ENCODE measurements around the gene NEK8.
"Not testable (repeated sequence)": the region's sequence is repeated elsewhere in the genome, so short reads cannot be mapped to it uniquely, and the experiment has no call there.

Gene NEK8

GRCh38 chr17:28726226-28726626, 2.4 kb upstream of the NEK8 start, which contains the start of gene TLCD1:
TSS of gene TLCD1 (minus strand) at chr17:28726233. CDS start at chr17:28726097, 136 bp downstream.
- DNase-seq: peak; percentile 50

- DNase-seq: peak; percentile 92
These were observed 1.7 kb upstream of the NEK8 start for GRCh38 chr17:28726627-28727491.

- DNase-seq: no peak
These were observed 1.4 kb downstream of the NEK8 start for GRCh38 chr17:28729950-28730330.

- no peak for DNase-seq
These were observed 4.8 kb downstream of the NEK8 start for GRCh38 chr17:28733346-28733745.

DNA sequence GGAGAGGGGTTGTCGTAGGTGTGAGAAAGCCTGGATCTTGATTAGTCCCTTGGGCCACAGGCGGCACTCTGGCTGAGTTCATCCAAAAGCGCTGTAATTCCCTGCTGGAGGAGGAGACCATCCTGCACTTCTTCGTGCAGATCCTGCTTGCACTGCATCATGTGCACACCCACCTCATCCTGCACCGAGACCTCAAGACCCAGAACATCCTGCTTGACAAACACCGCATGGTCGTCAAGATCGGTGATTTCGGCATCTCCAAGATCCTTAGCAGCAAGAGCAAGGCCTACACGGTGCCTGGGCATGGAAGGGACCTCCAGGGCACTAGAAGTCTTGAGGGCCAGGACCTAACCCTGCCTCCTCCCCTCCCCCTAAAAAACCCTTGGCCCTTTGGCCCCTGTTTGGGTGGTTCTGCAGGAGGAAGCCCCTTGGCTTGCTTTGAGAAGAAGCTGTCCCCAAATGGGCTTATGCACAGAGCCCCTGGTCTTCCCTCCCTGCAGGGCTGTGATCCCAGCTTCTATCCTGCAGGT, 6.2 kb downstream of the NEK8 start:
- no peak for DNase-seq

- no peak for DNase-seq
These were observed 6.7 kb downstream of the NEK8 start for GRCh38 chr17:28735242-28735722.

- not testable (repeated sequence) for DNase-seq
These were observed 7.6 kb downstream of the NEK8 start for GRCh38 chr17:28735913-28736769.

DNA sequence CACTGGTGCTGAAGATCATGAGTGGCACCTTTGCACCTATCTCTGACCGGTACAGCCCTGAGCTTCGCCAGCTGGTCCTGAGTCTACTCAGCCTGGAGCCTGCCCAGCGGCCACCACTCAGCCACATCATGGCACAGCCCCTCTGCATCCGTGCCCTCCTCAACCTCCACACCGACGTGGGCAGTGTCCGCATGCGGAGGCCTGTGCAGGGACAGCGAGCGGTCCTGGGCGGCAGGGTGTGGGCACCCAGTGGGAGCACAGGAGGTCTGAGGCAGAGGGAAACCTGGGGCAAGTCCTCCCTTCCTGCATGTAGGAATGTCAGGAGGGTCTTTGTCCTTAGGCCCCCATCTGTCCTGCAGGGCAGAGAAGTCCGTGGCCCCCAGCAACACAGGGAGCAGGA, 8.7 kb downstream of the NEK8 start:
- DNase-seq: no peak

DNA sequence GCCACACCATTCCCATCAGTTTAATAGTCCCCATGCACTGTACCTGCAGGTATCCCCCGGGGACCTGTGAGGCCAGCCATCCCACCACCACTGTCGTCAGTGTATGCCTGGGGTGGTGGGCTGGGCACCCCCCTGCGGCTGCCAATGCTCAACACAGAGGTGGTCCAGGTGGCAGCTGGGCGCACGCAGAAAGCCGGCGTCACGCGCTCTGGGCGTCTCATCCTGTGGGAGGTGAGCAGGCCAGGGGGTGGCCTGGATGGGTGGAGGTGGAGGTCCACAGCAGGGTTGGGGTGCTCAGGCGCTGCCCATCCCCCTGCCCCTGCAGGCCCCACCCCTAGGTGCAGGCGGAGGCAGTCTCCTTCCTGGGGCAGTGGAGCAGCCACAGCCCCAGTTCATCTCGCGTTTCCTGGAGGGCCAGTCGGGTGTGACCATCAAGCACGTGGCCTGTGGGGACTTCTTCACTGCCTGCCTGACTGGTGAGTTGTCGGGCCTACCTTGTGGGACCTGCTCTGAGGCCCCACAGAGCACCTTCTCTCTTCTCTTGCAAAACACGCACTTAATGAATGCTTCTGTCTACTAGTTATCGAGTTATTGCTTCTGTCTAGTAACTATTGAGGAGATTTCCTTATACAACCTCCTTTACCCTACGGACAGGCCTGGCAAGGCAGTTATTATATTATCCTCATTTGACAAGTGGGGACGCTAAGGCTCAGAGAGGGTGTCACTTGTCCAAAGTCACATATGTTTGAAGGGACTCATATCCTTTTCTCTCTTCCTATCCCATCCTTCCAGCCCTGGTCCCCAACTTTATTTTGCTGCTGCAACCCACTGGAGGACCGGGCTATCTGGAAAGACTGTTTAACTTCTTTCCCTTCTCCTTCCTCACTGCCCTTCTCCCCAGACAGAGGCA, 9.4 kb downstream of the NEK8 start:
- DNase-seq: no peak

DNA sequence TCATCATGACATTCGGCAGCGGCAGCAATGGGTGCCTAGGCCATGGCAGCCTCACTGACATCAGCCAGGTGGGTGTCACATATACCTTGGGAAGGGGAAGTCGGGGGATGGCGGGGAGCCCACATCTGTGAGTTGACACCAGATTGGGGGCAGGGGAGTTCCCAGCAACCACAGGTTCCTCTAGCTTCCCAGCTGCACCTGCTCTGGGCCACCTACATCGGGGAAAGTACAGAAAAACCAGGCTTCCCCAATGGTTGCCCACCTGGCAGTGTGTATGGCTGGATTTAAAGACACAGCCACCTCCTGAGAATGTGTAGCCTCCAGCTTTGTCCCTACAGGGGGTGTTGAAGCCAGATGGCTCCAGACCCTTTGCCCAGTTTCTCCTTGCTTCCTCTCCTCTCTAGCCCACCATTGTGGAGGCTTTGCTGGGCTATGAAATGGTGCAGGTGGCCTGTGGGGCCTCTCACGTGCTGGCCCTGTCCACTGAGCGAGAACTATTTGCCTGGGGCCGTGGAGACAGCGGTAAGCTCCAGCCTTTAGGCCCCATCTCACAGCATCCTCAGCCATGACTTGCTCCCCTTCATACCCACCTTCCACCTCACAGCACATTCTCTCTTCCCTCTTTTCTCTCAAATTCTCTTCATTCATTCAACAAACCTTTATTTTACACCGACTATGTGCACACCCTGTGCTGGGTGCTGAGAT, 10.2 kb downstream of the NEK8 start:
- DNase-seq: no peak

- DNase-seq: no peak
These were observed 12.1 kb downstream of the NEK8 start for GRCh38 chr17:28740406-28741357.

GRCh38 chr17:28741358-28742349, 13.1 kb downstream of the NEK8 start:
- no peak for DNase-seq

GRCh38 chr17:28743243-28744103, 14.9 kb downstream of the NEK8 start, which contains the start of gene TRAF4:
TSS of gene TRAF4 (plus strand) at chr17:28744011. CDS start at chr17:28744113, 102 bp downstream.
- DNase-seq: peak; percentile 82

DNA sequence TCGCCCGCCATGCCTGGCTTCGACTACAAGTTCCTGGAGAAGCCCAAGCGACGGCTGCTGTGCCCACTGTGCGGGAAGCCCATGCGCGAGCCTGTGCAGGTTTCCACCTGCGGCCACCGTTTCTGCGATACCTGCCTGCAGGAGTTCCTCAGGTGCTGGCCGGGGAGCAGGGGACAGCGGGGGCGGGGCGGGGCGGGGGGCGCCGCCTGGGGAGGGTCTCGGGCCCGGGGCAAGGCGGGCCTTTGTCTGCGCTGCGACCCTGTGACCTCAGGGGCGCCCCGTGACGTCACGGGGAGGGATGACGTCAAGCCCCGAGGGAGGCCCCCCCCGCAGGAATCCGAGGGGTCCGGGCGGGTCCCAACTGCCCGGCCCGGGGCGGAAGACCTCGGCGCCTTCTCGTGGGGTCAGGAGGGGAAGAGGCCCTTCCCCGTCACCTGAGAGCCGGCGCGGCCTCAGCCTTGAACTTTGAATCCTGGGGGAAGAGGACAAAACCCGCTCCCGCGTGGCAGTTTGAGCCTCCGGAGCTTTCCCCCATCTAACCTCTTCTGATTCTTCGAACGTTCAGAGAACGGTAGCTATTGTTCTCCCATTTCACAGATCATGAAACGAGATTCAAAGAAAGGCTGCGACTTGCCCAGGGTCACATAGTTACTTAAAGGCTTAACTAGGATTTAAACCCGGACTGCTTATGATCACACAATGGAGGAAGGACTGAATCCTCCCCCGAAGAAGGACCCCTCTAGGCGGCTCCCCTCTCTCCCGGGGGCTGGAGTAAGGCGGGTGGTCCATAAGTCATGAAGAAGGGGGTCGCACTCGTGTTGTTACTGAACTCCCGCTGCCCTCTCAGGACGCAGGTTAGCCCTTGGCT, 15.8 kb downstream of the NEK8 start:
- DNase-seq: no peak

DNA sequence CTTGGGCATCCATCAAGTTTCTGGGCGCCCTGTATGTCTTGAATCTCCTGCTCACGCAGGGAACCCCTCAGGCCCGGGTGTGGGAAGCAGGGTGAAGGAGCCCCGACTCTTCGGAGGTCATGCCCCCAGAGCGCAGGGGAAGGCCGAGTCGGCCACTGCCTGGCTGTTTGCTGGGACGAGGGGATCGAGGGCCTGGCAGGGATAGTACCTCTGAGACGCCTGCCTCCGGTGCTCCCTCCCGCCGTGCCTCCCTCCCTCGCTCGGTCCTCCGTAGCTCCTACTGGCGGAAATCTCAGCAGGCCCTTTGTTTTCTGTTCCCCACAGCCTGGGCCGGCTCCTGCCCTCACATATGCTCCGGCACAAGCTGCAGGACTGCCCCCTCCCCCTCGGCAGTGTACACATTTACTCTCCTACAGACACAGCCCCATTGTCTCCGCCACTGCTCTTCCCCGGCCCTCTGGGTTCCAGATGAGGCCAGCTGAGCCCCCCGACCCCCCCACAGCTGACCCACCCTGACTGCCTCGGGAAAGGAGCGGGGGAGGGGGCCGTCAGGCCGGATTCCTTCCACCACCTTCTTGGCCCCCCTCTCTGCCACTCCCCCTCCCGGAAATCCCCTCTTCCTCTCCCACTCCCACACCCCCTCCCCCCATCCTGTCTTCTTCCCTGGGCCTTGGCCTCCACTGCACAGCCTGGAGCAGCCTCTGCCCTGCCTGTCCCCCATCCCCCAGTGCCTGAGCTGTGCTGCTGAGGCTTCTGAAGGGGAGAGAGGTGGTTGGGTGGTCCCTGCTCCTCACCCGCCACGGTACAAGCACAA, 16.6 kb downstream of the NEK8 start:
- peak; percentile 58 for DNase-seq

DNA sequence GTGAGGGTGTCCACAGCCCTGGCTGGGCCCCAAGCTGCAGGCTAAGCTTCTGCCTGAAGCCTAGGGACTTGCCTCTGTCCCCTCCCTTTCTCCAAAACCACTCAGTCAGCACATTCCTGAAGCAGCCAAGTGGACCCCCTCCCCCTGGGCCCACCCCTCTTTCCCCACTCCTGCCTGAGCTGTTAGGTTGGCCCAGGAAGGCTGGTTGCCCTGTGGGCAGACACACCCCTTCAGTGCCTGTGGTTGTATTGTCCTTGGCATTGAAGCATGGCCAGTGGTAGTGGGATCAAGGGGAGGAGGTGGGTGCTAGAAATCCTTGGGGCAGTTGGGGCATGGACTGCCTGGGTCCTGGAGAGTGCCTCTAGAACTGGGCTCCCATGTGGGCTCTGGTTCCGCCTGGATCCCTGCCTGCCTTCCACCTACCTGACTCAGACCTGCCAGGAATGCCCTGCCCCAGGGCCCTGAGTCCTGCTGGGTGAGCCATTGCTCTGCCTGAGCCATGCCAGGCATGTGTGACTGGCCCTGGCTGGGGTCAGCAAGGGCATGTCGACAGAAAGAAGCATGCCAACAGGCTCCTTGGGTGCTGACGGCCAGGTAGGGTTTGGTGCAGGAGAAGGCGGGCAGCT, 17.3 kb downstream of the NEK8 start:
- DNase-seq: no peak

Measured in COR-L47 (cell line).